Dedifferentiated amniotic fluid mesenchymal stem cell (primary cell): ENCODE data around the gene CERCAM.
A peak's percentile ranks its signal among the peaks of the same experiment; 100 is the strongest.

ENCODE experiments used
- DNase-seq: peaks from one replicate; pipeline ENCODE4 v3.0.0-alpha.2; 2016; ENCODE audit errors: extremely low spot score

CERCAM gene, protein sequence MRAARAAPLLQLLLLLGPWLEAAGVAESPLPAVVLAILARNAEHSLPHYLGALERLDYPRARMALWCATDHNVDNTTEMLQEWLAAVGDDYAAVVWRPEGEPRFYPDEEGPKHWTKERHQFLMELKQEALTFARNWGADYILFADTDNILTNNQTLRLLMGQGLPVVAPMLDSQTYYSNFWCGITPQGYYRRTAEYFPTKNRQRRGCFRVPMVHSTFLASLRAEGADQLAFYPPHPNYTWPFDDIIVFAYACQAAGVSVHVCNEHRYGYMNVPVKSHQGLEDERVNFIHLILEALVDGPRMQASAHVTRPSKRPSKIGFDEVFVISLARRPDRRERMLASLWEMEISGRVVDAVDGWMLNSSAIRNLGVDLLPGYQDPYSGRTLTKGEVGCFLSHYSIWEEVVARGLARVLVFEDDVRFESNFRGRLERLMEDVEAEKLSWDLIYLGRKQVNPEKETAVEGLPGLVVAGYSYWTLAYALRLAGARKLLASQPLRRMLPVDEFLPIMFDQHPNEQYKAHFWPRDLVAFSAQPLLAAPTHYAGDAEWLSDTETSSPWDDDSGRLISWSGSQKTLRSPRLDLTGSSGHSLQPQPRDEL

DNA sequence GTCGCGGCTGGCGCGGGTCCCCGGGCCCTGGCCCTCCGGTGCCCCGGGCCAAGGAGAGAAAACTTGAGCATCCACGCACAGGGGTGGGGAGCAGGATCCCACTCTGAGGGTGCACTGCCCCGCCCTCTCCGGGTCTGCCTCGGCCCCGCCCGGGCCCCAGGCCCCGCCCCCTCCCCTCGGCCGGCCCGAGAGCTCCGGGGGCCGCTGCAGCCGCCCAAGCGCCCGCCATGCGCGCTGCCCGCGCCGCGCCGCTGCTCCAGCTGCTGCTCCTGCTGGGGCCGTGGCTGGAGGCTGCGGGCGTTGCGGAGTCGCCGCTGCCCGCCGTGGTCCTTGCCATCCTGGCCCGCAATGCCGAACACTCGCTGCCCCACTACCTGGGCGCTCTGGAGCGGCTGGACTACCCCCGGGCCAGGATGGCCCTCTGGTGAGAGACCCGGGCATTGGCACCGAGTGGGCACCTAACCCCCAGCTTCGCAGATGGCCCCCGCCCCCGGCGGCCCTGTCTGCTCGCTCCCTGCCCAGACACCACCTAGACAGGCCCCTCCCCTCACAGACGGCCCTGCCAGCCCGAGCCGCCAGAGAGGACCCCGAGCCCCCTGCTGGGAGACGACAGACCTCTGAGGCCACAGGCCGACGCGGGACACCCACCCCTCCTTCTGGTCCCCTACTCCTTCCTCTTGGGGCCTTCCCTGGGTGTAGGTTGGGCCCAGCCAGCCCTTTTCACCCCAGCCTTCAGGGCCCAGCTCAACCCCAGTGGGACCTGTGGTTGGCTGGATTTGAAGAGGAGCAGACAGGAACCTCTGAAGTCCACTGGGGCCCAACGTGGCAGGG lies at the start of gene CERCAM:
TSS of gene CERCAM (plus strand) at position 207 of the 831 bp plus-strand sequence. CDS start at position 228, 21 bp downstream.
- DNase-seq: peak; percentile 19

- DNase-seq: peak; percentile 19
Observed at GRCh38 chr9:128371630-128372117, 49.0 kb upstream of the CERCAM start.

DNA sequence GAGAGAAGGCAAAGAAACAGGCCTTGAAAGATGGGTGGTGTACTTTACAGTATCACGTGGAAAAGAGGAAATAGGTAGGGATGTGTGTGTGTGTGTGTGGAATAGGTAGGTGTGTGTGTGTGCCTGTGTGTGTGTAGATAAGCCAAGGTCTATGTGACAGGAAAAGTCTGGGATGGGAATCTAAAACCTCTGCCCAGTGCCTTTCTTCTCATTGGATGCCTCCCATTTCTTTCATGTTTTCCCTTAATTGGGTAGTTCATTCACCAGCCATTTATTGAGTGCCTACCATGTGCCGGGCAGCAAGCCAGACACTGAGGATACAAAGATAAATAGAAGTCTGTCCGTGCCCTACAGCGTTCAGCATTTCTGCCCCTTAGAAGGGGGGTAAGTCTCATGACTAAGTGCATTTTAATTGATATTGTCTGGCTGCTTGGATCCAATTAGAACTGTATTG lies 48.4 kb upstream of the CERCAM start:
- no peak for DNase-seq

DNA sequence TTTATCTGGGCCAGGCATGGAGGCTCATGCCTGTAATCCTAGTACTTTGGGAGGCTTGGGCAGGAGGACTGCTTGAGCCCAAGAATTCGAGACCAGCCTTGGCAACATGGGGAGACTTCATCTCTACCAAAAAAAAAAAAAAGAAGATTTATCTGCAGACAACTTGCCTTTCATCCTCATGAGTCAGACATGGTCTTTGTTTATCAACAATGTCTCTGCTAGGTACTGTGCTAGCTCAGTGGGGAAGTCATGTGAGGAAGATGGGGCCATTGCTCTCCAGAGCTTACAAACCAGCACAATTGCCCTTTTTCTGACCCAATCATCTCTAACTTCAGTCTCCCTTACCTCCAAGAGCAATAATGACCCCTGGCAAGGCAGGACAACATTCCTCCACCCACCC lies 47.9 kb upstream of the CERCAM start:
- DNase-seq: no peak

DNA sequence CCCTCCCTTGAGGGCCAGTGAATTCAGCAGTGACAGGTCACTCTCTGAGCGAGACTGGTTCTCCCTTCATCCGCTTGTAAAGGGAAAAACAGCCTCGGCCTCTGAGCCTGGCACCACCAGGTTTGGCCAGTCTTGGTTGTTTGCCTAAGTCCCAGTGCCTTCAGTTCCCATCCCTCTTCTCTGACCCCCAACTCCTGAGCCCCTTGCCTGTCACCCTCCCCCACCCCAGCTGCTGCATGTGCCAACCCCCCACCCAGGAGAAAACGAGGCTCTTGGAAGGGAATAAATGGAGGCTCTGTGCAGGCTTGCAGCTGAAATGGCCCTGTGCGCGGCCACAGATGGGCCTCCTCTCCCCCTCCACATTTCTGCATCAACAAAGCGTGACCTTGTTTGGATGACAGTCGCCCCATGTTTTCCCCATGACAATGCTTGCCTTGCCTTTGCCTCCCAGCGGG lies 46.4 kb upstream of the CERCAM start:
- DNase-seq: no peak

DNA sequence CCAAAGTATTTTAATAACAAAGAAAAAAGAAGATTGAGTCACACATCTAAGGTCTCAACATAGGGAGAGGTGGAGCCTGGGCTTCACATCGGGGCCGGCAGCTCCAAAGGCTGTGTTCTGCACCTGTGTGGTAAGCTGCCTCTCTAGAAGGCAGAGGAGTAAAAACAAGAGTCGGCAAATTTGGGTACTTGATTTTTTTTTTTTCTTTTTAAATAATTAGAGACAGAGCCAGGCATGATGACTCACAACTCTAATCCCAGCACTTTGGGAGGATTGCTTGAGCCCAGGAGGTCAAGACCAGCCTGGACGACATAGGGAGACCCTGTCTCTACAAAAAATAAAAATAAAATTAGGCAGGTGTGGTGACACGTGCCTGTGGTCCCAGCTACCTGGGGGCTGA lies 44.8 kb upstream of the CERCAM start:
- DNase-seq: no peak

DNA sequence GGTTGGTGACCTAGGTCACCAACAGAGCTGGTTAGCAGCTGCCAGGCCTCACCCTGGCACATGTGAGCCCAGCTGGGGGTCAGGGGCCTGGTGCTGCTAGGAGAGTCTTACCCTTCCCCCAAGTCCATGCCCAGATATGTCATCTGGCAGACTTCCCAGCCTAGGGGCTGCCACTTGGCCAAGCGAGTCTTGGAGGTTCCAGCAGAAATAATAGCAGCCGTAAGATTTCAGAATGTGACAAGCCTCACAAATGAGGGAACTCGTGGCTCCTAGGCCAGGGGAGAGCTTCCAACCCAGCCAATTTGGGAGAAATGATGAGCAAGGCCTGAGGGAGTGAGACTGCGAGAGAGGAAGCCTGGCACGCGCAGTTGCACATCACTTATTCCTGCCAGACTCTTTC lies 38.4 kb upstream of the CERCAM start:
- no peak for DNase-seq

- DNase-seq: no peak
Observed at GRCh38 chr9:128383007-128383753, 37.5 kb upstream of the CERCAM start.

DNA sequence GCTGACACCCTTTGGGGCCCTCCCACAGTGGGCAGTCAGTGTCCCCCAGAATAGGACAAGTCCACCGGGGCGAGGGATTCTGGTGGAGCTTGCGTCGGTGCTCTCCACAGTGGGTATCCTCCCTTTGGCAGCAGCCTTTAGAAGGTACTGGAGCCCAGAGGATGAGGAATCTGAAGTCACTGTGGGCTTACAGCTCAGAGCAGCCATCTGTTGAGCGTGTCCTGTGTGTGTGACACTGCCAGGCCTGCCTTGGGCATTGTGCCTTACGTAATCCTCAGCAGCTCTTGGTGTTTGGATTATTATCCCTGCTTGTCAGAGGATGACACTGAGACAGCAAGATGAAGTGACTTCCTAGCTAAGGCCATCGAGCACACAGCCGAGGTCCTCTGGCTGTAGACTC lies 36.9 kb upstream of the CERCAM start:
- DNase-seq: no peak

GRCh38 chr9:128384801-128385495 lies 35.7 kb upstream of the CERCAM start:
- DNase-seq: no peak

GRCh38 chr9:128385496-128386460 lies 34.9 kb upstream of the CERCAM start:
- no peak for DNase-seq

DNA sequence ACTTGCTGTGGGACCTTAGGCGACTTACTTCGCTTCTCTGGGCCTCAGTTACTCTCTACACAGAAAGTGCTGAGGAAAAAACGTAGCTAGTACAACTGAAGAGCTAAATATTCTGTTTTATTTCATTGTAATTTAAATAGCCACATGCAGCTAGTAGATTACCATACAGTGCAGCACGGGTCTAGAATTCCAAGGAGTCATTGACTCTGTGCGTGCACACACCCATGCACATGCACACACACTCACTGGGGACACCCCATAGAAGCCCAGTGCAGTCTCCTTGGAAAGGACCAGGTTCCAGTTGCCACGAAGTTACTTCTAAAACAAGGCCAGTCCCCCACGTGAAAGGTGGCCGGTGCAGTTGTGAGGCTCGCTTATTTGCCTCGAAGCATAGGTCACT lies 32.5 kb upstream of the CERCAM start:
- no peak for DNase-seq

- no peak for DNase-seq
Observed at GRCh38 chr9:128389395-128390149, 31.1 kb upstream of the CERCAM start.

- DNase-seq: no peak
Observed at GRCh38 chr9:128390150-128390812, 30.4 kb upstream of the CERCAM start.

- no peak for DNase-seq
Observed at GRCh38 chr9:128390813-128391711, 29.6 kb upstream of the CERCAM start.

DNA sequence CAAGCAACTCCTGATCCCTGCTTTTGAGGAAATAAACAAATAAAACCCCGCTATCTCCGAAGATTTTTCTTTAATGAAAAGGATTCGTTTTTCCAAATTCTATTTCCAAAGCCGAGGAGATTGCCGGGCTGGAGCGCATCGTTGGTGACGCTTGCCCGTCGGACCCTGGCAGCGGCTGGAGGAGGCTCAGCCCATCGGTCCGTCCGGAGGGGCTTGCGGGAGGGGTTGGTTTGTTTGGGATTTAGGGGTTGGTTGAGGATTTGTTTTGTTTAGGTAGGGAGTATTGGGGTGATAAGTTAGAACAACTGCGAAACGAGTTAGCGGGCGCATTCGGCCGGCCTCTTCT lies 28.7 kb upstream of the CERCAM start:
- no peak for DNase-seq
